H1 (cell line): ENCODE results near the gene CLEC16A. TPM values are rescaled to one million over a fixed set of nuclear protein-coding genes. Genes with fewer than 3 reads are reported as not detected.

Source experiments
- CTCF ChIA-PET: fragments of 300-600 bp; sonication (Branson Sonifier 250); formaldehyde crosslinking; loops from one replicate; lab custom pipeline; 2021; ENCODE audit not compliant: partially characterized antibody; lab: Charles Lee
- POLR2A ChIA-PET: fragments of 300-600 bp; sonication (Branson Sonifier 250); formaldehyde crosslinking; loops from one replicate; lab custom pipeline; 2021; ENCODE audit warnings: inconsistent platforms; ENCODE audit not compliant: partially characterized antibody; lab: Charles Lee
- DNase-seq, 2 experiments: peaks; one replicate each; pipeline versions ENCODE4 v3.0.0 to v3.0.0-alpha.2; 2010 to 2022; ENCODE audit warnings: low spot score in 2 of 2, low read depth in 1 of 2, mixed read lengths in 1 of 2
- FAIRE-seq: peaks from 2 replicates; lab custom pipeline; 2011; peaks lifted over from hg19 to GRCh38; lab: Jason Lieb, UNC
- H2AFZ ChIP-seq: 2 replicates; pipeline ENCODE4 v1.8.1; 2012; ENCODE audit warnings: low read length, inconsistent platforms
- H2AK5ac ChIP-seq: 2 replicates; pipeline ENCODE4 v1.6.1; 2013; ENCODE audit warnings: low read depth, low read length
- H2BK120ac ChIP-seq: replicated peaks from 2 replicates; pipeline ENCODE3; 2013; ENCODE audit warnings: low read depth, low read length, inconsistent platforms
- H2BK12ac ChIP-seq: 2 replicates; pipeline ENCODE4 v1.6.1; 2013; ENCODE audit warnings: low read depth, low read length
- H2BK15ac ChIP-seq: 2 replicates; pipeline ENCODE4 v1.6.1; 2013; ENCODE audit warnings: low read length
- H2BK20ac ChIP-seq: 2 replicates; pipeline ENCODE4 v1.6.1; 2013; ENCODE audit warnings: low read length
- H2BK5ac ChIP-seq: 2 replicates; pipeline ENCODE4 v1.6.1; 2013; ENCODE audit warnings: low read depth, low read length
- H3K14ac ChIP-seq: 2 replicates; pipeline ENCODE4 v1.6.1; 2013; ENCODE audit warnings: inconsistent platforms; ENCODE audit not compliant: insufficient read length
- H3K18ac ChIP-seq: 2 replicates; pipeline ENCODE4 v1.6.1; 2013; ENCODE audit warnings: low read length; ENCODE audit errors: extremely low read depth
- H3K23ac ChIP-seq: 2 replicates; pipeline ENCODE4 v1.6.1; 2013; ENCODE audit warnings: inconsistent platforms; ENCODE audit not compliant: insufficient read length
- H3K23me2 ChIP-seq: 2 replicates; pipeline ENCODE4 v1.6.1; 2013; ENCODE audit warnings: low read depth, low read length
- H3K27ac ChIP-seq: 2 replicates; pipeline ENCODE4 v1.6.1; 2011; ENCODE audit warnings: low read depth, low read length, inconsistent platforms
- H3K27me3 ChIP-seq, 4 experiments: replicated peaks in 1 of 4; 1 replicate in 1 of 4; 2 replicates in 3 of 4; pipeline versions ENCODE4 v1.6.1 to v1.8.1; 2011 to 2013; ENCODE audit warnings: low read length in 3 of 4, mild to moderate bottlenecking in 3 of 4, inconsistent platforms in 2 of 4, mixed read lengths in 2 of 4, moderate library complexity in 1 of 4; ENCODE audit not compliant: control insufficient read depth in 3 of 4, insufficient read depth in 3 of 4; ENCODE audit errors: extremely low read depth in 1 of 4
- H3K36me3 ChIP-seq, 4 experiments: 2 replicates each; pipeline versions ENCODE4 v1.6.1 to v1.8.1; 2011 to 2013; ENCODE audit warnings: mild to moderate bottlenecking in 4 of 4, low read length in 3 of 4, moderate library complexity in 2 of 4, control low read depth in 1 of 4, inconsistent platforms in 1 of 4; ENCODE audit not compliant: insufficient read depth in 4 of 4, control insufficient read depth in 2 of 4
- H3K4ac ChIP-seq: replicated peaks from 2 replicates; pipeline ENCODE3; 2013; ENCODE audit warnings: low read length, low read depth, mixed read lengths, inconsistent platforms; ENCODE audit not compliant: insufficient read length
- H3K4me1 ChIP-seq, 4 experiments: replicated peaks in 1 of 4; 1 replicate in 1 of 4; 2 replicates in 3 of 4; pipeline versions ENCODE4 v1.6.1 to v1.8.1; 2011 to 2013; ENCODE audit warnings: low read length in 3 of 4, inconsistent platforms in 2 of 4, mixed read lengths in 1 of 4; ENCODE audit not compliant: insufficient read depth in 4 of 4, control insufficient read depth in 3 of 4
- H3K4me2 ChIP-seq, 2 experiments: 2 replicates each; pipeline versions ENCODE4 v1.6.1 to v1.8.1; 2011 to 2013; ENCODE audit warnings: low read depth in 2 of 2, low read length in 2 of 2, control low read depth in 1 of 2, inconsistent platforms in 1 of 2, mild to moderate bottlenecking in 1 of 2; ENCODE audit not compliant: insufficient read depth in 1 of 2
- H3K4me3 ChIP-seq, 4 experiments: fragments of 200-600, 300-600 bp in 1 of 4; sonication (generic), shearing (Covaris generic), sonication (Bioruptor Twin) in 1 of 4; 2 replicates each; pipeline versions ENCODE4 v1.5.1 to v1.8.1; 2011 to 2016; ENCODE audit warnings: low read length in 4 of 4, low read depth in 3 of 4, control low read depth in 2 of 4, inconsistent platforms in 2 of 4, mild to moderate bottlenecking in 2 of 4, mixed read lengths in 1 of 4, moderate library complexity in 1 of 4; ENCODE audit not compliant: insufficient read depth in 2 of 4; ENCODE audit errors: extremely low read depth in 1 of 4
- H3K56ac ChIP-seq: replicated peaks from 2 replicates; pipeline ENCODE3; 2013; ENCODE audit warnings: low read depth, mild to moderate bottlenecking, mixed read lengths, low read length, inconsistent platforms; ENCODE audit not compliant: insufficient read length
- H3K79me1 ChIP-seq: 2 replicates; pipeline ENCODE4 v1.6.1; 2013; ENCODE audit warnings: low read depth, low read length, control low read depth
- H3K79me2 ChIP-seq, 2 experiments: 2 replicates each; pipeline versions ENCODE4 v1.6.1 to v1.8.1; 2012 to 2013; ENCODE audit warnings: low read length in 2 of 2, mild to moderate bottlenecking in 2 of 2, inconsistent platforms in 1 of 2; ENCODE audit not compliant: insufficient read depth in 2 of 2, control insufficient read depth in 1 of 2
- H3K9ac ChIP-seq, 4 experiments: replicated peaks in 1 of 4; 1 replicate in 1 of 4; 2 replicates in 3 of 4; pipeline versions ENCODE4 v1.6.1 to v1.8.1; 2011 to 2013; ENCODE audit warnings: low read depth in 3 of 4, low read length in 3 of 4, control low read depth in 2 of 4, mild to moderate bottlenecking in 2 of 4, moderate library complexity in 2 of 4, inconsistent platforms in 1 of 4; ENCODE audit errors: extremely low read depth in 1 of 4
- H3K9me3 ChIP-seq, 2 experiments: 2 replicates each; pipeline versions ENCODE4 v1.6.1 to v1.8.1; 2012 to 2013; ENCODE audit warnings: mild to moderate bottlenecking in 2 of 2, moderate library complexity in 2 of 2, control low read depth in 1 of 2, inconsistent platforms in 1 of 2, low read depth in 1 of 2, low read length in 1 of 2, mixed read lengths in 1 of 2; ENCODE audit not compliant: insufficient read depth in 2 of 2
- H4K20me1 ChIP-seq, 2 experiments: replicated peaks in 1 of 2; 2 replicates each; pipeline versions ENCODE3 to v1.8.1; 2011 to 2013; ENCODE audit warnings: inconsistent platforms in 2 of 2, low read length in 2 of 2, mild to moderate bottlenecking in 1 of 2; ENCODE audit not compliant: insufficient read depth in 2 of 2, control insufficient read depth in 1 of 2
- H4K5ac ChIP-seq: 2 replicates; pipeline ENCODE4 v1.6.1; 2013; ENCODE audit warnings: low read length, low read depth, mixed read lengths, inconsistent platforms; ENCODE audit not compliant: insufficient read length
- H4K8ac ChIP-seq: 2 replicates; pipeline ENCODE4 v1.8.0; 2013; ENCODE audit warnings: mild to moderate bottlenecking, moderate library complexity, low read length, inconsistent platforms; ENCODE audit not compliant: insufficient read depth; ENCODE audit errors: extremely low read depth
- H4K91ac ChIP-seq: replicated peaks from 2 replicates; pipeline ENCODE3; 2013; ENCODE audit warnings: low read length, mixed read lengths, inconsistent platforms; ENCODE audit not compliant: insufficient read length
- WGBS, 2 experiments: shearing (Covaris generic) in 1 of 2; methylation state at CpG; one replicate each; pipeline versions ENCODE4 v1.1.6 to v1.1.7; 2013 to 2015; ENCODE audit warnings: low lambda C conversion rate in 2 of 2, mixed read lengths in 2 of 2, inconsistent platforms in 1 of 2, low coverage in 1 of 2, missing lambda C conversion rate in 1 of 2; ENCODE audit not compliant: insufficient replicate concordance in 2 of 2, insufficient coverage in 1 of 2, insufficient read length in 1 of 2; ENCODE audit errors: extremely low coverage in 1 of 2, missing lambda C conversion rate in 1 of 2; 5-methylcytosine and 5-hydroxymethylcytosine counted together
- polyA plus RNA-seq, 7 experiments: library from polyadenylated mRNA; depleted of rRNA in 3 of 7; stranded (reverse) in 5 of 7; unstranded in 2 of 7; fragments of >200 nt in 5 of 7; fragments of 200-250 nt in 2 of 7; gene quantifications; 1 replicate in 5 of 7; 2 replicates in 1 of 7; 4 replicates in 1 of 7; pipeline versions ENCODE4 v1.2.1 to v1.2.3, GENCODE V29; 2011 to 2013; ENCODE audit warnings: missing spikeins in 2 of 7, mixed read lengths in 2 of 7
- total RNA-seq: library from RNA; stranded (reverse); fragmentation: NEBNext Ultra II Directional; extraction: Animal tissue kit (Norgen Biotek cat#: 25700); gene quantifications from 2 replicates; pipeline ENCODE4 v1.2.1, GENCODE V29; 2021
- TF ChIP-seq, protein P1 (sequence below): IDR thresholded peaks from 2 replicates; pipeline ENCODE4 v1.6.1; 2011; ENCODE audit warnings: low read depth, mild to moderate bottlenecking, low read length; ENCODE audit not compliant: insufficient read depth

Gene CLEC16A
- total and polyA plus RNA-seq, 2 of the 8 experiments (the other 6 are each of a cell fraction or from before 2014, with no cell fraction given): 7.6 to 19.3 TPM

DNA sequence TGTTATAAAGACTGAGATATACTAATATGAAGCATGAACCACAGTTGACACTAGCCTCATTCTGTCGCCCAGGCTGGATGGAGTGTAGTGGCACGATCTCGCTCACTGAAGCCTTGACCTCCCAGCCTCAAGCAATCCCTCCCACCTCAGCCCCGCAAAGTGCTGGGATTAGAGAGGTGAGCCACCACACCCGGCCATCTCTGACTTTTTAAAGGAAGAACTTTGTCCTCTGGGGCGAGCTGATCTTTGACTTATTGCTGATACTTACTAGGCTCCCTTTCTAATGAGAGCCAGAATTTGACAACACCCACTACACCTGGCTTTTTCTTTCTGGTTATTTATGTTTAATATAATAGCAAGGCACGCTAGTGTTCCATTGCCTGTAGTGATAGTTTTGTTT is 57.2 kb downstream of the CLEC16A start:
- ChIA-PET POLR2A (no interaction called here), CTCF (interaction anchor here (1.2 to 1.7 kb wide), 2 partner anchors 18 to 30 kb away, joined by 3 to 6 read pairs; no protein-coding TSS in a partner anchor)
- Histone ChIP-seq H3K56ac (no peak overlapping the region), H3K9me3 (no peaks in the 10 kb centered on the region; a peak in 1 of 4 replicates), H2BK12ac (no peak overlapping the region), H4K5ac (no peak overlapping the region), H4K20me1 (no peaks in the 10 kb centered on the region), H3K79me1 (no peaks in the 10 kb centered on the region; the same call in 1 of the 2 replicates), H3K4ac (no peak overlapping the region), H3K9ac (no peak overlapping the region), H3K27me3 (no peaks in the 10 kb centered on the region), H2BK15ac (no peak overlapping the region), H2AK5ac (no peak overlapping the region), H3K4me3 (no peak overlapping the region), H3K36me3 (peaks cover 0 to 3% (median 2%) of the 10 kb centered on the region in 4 experiments; a peak in 3 of 8 replicates), H3K23ac (no peak overlapping the region), H3K79me2 (no peaks in the 10 kb centered on the region), H4K8ac (no peak overlapping the region), H3K18ac (no peak overlapping the region), H3K4me2 (no peak overlapping the region), H2BK20ac (no peak overlapping the region), H3K23me2 (no peaks in the 10 kb centered on the region), H4K91ac (no peak overlapping the region), H3K14ac (no peak overlapping the region), H3K27ac (no peak overlapping the region), H2BK5ac (no peak overlapping the region), H2BK120ac (no peak overlapping the region), H3K4me1 (no peaks in the 10 kb centered on the region), H2AFZ (no peak overlapping the region)
- FAIRE-seq (no peak), DNase-seq (no peak)
- WGBS, 2 experiments: 92% methylated on average over 7 of the region's 7 CpGs; no CpG with 5 or more reads in 1 of the 2 experiments
- TF ChIP-seq, protein P1, sequence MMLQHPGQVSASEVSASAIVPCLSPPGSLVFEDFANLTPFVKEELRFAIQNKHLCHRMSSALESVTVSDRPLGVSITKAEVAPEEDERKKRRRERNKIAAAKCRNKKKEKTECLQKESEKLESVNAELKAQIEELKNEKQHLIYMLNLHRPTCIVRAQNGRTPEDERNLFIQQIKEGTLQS: no peak
